GM12891 (cell line): ENCODE measurements around the gene WDR46.

ENCODE experiments used
- POLR2A ChIP-seq: IDR thresholded peaks from 2 replicates; pipeline ENCODE4 v1.6.1; 2011; ENCODE audit warnings: low read depth, low read length, control low read depth
- POLR2AphosphoS5 ChIP-seq: IDR thresholded peaks from 2 replicates; pipeline ENCODE4 v1.6.1; 2011; ENCODE audit warnings: low read depth, low read length, control low read depth

- peak; percentile 100 for TF ChIP-seq POLR2AphosphoS5
- peak; percentile 100 for TF ChIP-seq POLR2A
Measured at GRCh38 chr6:33271468-33272274, 17.4 kb downstream of the WDR46 start, which contains the start of the genes RPS18 and VPS52.
